ENCODE data around the gene TUBD1. TPM values are rescaled to one million over a fixed set of nuclear protein-coding genes. Genes with fewer than 3 reads are reported as not detected.
"Not testable (repeated sequence)": the region's sequence is repeated elsewhere in the genome, so short reads cannot be mapped to it uniquely, and the experiment has no call there.

The TUBD1 gene
- total and polyA plus RNA-seq, 2 donors (not counting 1 experiment from before 2014, with no cell fraction given): 5.7 to 20.0 TPM

DNA sequence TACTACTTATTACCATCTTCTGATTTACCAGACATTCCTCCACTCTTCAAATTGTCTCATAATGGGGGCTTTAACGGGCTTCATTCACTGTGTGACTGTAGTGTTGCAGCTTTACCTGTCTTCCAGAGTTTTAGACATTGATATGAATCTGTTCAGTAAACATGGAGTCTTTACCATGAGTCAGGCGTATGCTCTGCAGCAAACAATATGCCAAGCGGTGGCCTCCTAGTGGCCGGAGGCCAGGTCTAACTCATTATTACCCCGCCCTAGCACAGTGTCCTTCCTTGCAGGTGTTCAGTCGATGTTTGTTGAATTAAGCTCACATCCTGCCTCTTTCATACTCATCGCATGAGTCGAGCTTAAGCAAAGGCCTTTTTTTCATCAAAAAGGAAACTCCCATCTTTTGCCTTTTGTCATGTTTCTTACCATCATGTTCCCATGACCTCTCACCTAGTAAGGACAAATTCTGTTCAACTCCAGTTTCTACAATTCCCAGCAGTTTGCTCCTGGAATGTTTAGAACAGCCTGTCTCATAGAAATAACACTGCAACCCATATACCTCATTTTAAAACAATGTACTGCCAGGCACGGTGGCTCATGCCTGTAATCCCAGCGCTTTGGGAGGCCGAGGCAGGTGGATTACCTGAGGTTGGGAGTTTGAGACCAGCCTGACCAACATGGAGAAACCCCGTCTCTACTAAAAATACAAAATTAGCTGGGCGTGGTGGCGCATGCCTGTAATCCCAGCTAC, 39.4 kb downstream of the TUBD1 start:
- Histone ChIP-seq H3K4me1 (ENCODE audit: control insufficient read depth in 2 of 2, insufficient read depth in 2 of 2, low read length in 2 of 2) (peaks cover 11 to 19% of the 10 kb centered on the region in 2 donors), H3K27me3 (replicated peaks in 1 of 4; ENCODE audit: control extremely low read depth in 1 of 4, control insufficient read depth in 3 of 4, insufficient read depth in 4 of 4, low read length in 3 of 4) (no peaks in the 10 kb centered on the region), H3K4me2 (replicated peaks; ENCODE audit: low read depth, low read length, poor library complexity, severe bottlenecking) (no peak overlapping the region), H3K9ac (ENCODE audit: low read length) (no peak overlapping the region), H3K4me3 (ENCODE audit: control extremely low read depth in 1 of 5, extremely low read depth in 1 of 5, insufficient read depth in 1 of 5, low read depth in 2 of 5, low read length in 4 of 5) (no peak overlapping the region), H3K36me3 (replicated peaks in 1 of 2; ENCODE audit: control extremely low read depth in 1 of 2, control insufficient read depth in 1 of 2, extremely low read depth in 1 of 2, insufficient read depth in 2 of 2, low read length in 1 of 2) (no peaks in the 10 kb centered on the region), H3K9me3 (ENCODE audit: control extremely low read depth in 1 of 3, control insufficient read depth in 2 of 3, insufficient read depth in 1 of 3, low read length in 2 of 3) (no peaks in the 10 kb centered on the region), H3K27ac (ENCODE audit: low read length in 2 of 2) (no peak overlapping the region), H3K79me2 (ENCODE audit: control insufficient read depth, insufficient read depth, low read length) (no peaks in the 10 kb centered on the region), H2AFZ (ENCODE audit: insufficient read depth, low read depth, low read length, poor library complexity, severe bottlenecking) (no peak overlapping the region), H4K20me1 (ENCODE audit: control insufficient read depth, insufficient read depth, low read length, poor library complexity, severe bottlenecking) (no peaks in the 10 kb centered on the region)
- Mint-ChIP-seq H3K4me1 (peaks cover 20% of the 10 kb centered on the region), H3K27ac (peak overlapping the region; percentile 78), H3K27me3 (no peaks in the 10 kb centered on the region), H3K4me3 (no peak overlapping the region), H3K9me3 (ENCODE audit: insufficient read depth) (no peaks in the 10 kb centered on the region)
- TF ChIP-seq EZH2 (IDR thresholded peaks at IDR 0.05; ENCODE audit: borderline replicate concordance, insufficient read depth, low read depth, low read length, poor library complexity, severe bottlenecking): no peak
- peak; percentile 26 for TF ChIP-seq CTCF (IDR thresholded peaks at IDR 0.05)
- WGBS (ENCODE audit: insufficient coverage): 65% methylated on average over 7 of the region's 14 CpGs
- ChIA-PET CTCF (interaction anchor here (0.6 to 4.0 kb wide), 7 partner anchors 12 to 79 kb away, joined by 3 to 22 read pairs (median 5); no protein-coding TSS in a partner anchor), POLR2A (interaction anchor here (0.6 to 0.7 kb wide), 2 partner anchors 9 to 16 kb away, joined by 3 to 6 read pairs; no protein-coding TSS in a partner anchor)
- intact Hi-C loops (cut with micrococcal nuclease): loop anchor here (2.0 kb wide), 1 partner anchor 39 kb away; the partner anchor contains the start of genes RPS6KB1 and TUBD1
- ATAC-seq (ENCODE audit: low read depth) (peak; percentile 82), DNase-seq (peak; percentile 60)

- not testable (repeated sequence) for H3K9me3 ChIP-seq (ENCODE audit: control extremely low read depth in 1 of 3, control insufficient read depth in 2 of 3, insufficient read depth in 1 of 3, low read length in 2 of 3); H3K4me2 ChIP-seq (replicated peaks; ENCODE audit: low read depth, low read length, poor library complexity, severe bottlenecking); DNase-seq; ATAC-seq (ENCODE audit: low read depth); H3K4me3 ChIP-seq (ENCODE audit: control extremely low read depth in 1 of 5, extremely low read depth in 1 of 5, insufficient read depth in 1 of 5, low read depth in 2 of 5, low read length in 4 of 5); H2AFZ ChIP-seq (ENCODE audit: insufficient read depth, low read depth, low read length, poor library complexity, severe bottlenecking); H3K9me3 Mint-ChIP-seq (ENCODE audit: insufficient read depth); H3K27me3 Mint-ChIP-seq; H3K4me3 Mint-ChIP-seq; H3K36me3 ChIP-seq (replicated peaks in 1 of 2; ENCODE audit: control extremely low read depth in 1 of 2, control insufficient read depth in 1 of 2, extremely low read depth in 1 of 2, insufficient read depth in 2 of 2, low read length in 1 of 2); H3K27me3 ChIP-seq (replicated peaks in 1 of 4; ENCODE audit: control extremely low read depth in 1 of 4, control insufficient read depth in 3 of 4, insufficient read depth in 4 of 4, low read length in 3 of 4); H3K9ac ChIP-seq (ENCODE audit: low read length); H3K79me2 ChIP-seq (ENCODE audit: control insufficient read depth, insufficient read depth, low read length); H4K20me1 ChIP-seq (ENCODE audit: control insufficient read depth, insufficient read depth, low read length, poor library complexity, severe bottlenecking); H3K27ac ChIP-seq (ENCODE audit: low read length in 2 of 2)
- POLR2A ChIA-PET: interaction anchor here (0.6 kb wide), 1 partner anchor 8 kb away, joined by 6 read pairs; no protein-coding TSS in a partner anchor
- Mint-ChIP-seq H3K27ac (peak overlapping the region; percentile 78), H3K4me1 (peaks cover 24% of the 10 kb centered on the region)
- CTCF ChIA-PET: interaction anchor here (0.6 to 4.0 kb wide), 6 partner anchors 11 to 69 kb away, joined by 3 to 22 read pairs (median 5); no protein-coding TSS in a partner anchor
- peaks cover 15 to 25% of the 10 kb centered on the region in 2 donors for H3K4me1 ChIP-seq (ENCODE audit: control insufficient read depth in 2 of 2, insufficient read depth in 2 of 2, low read length in 2 of 2)
- WGBS (ENCODE audit: insufficient coverage): 100% methylated on average over 6 of the region's 7 CpGs
- intact Hi-C loops (cut with micrococcal nuclease): loop anchor here (2.0 kb wide), 1 partner anchor 40 kb away; the partner anchor contains the start of genes RPS6KB1 and TUBD1
These were observed 39.9 kb downstream of the TUBD1 start for GRCh38 chr17:59852847-59853167.
